MM.1S (cell line): ENCODE measurements around the gene ZNF862.

Experiments
- EZH2 ChIP-seq: fragments of 300-600 bp; sonication (generic); optimal IDR thresholded peaks from 2 replicates; pipeline ENCODE3; 2017; ENCODE audit warnings: low read depth, mild to moderate bottlenecking, antibody characterized with exemption, low read length, mixed read lengths
- EZH2phosphoT487 ChIP-seq: fragments of 300-600 bp; sonication (generic); IDR thresholded peaks from 2 replicates; pipeline ENCODE4 v1.6.1; 2018; ENCODE audit warnings: antibody characterized with exemption, low read length
- TF ChIP-seq, protein P1 (sequence below): fragments of 300-600 bp; sonication (generic); IDR thresholded peaks from 2 replicates; pipeline ENCODE4 v1.5.1; 2016; ENCODE audit warnings: antibody characterized with exemption, low read length, mixed read lengths

DNA sequence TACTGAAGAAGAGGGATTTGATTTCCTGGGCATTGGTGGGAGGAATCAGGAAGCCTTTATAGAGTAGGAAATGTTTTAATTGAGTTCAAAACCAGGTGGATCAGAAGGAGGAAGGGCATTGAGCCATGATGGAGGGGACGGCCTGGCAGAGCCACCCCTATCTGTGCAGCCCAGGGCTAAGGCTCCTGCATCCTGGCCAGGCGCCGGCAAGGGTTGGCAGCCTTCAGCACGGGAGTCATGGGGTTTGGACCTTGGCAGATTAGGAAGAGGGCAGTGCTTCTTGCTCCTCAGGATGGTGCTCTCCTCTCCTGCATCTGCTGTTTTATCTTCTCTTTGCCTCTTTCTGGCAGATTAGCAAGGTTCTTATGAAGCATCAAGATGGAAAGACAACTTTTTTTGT is 12.5 kb downstream of the ZNF862 start:
- TF ChIP-seq, protein P1, sequence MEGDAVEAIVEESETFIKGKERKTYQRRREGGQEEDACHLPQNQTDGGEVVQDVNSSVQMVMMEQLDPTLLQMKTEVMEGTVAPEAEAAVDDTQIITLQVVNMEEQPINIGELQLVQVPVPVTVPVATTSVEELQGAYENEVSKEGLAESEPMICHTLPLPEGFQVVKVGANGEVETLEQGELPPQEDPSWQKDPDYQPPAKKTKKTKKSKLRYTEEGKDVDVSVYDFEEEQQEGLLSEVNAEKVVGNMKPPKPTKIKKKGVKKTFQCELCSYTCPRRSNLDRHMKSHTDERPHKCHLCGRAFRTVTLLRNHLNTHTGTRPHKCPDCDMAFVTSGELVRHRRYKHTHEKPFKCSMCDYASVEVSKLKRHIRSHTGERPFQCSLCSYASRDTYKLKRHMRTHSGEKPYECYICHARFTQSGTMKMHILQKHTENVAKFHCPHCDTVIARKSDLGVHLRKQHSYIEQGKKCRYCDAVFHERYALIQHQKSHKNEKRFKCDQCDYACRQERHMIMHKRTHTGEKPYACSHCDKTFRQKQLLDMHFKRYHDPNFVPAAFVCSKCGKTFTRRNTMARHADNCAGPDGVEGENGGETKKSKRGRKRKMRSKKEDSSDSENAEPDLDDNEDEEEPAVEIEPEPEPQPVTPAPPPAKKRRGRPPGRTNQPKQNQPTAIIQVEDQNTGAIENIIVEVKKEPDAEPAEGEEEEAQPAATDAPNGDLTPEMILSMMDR: no peak
- TF ChIP-seq EZH2 (no peak), EZH2phosphoT487 (no peak)
